HepG2 (cell line): ENCODE measurements around the gene IL27RA. TPM values are rescaled to one million over a fixed set of nuclear protein-coding genes. Genes with fewer than 3 reads are reported as not detected.

ENCODE experiments used
- ATAC-seq: fragments of 200-7000 bp; cut with Tn5 transposase; 3 replicates; pipeline ENCODE4 v1.9.1; 2020; ENCODE audit warnings: mild to moderate bottlenecking, moderate library complexity
- BruUV-seq: library from RNA; stranded (reverse); fragments of 400-500 nt; replicated peaks from 2 replicates; lab custom pipeline; 2021; lab: Mats Ljungman, UMichigan
- CTCF ChIA-PET: fragments of 300-600 bp; formaldehyde crosslinking; extraction: SDS; loops from one replicate; lab custom pipeline; 2021; ENCODE audit warnings: low total read pairs, inconsistent platforms, low intra/inter-chr PET ratio; lab: Yijun Ruan, JAX
- POLR2A ChIA-PET: fragments of 350-600 bp; sonication (Branson Sonifier 250); formaldehyde crosslinking; loops from one replicate; lab custom pipeline; 2020; ENCODE audit warnings: antibody characterized with exemption, inconsistent platforms; lab: Yijun Ruan, JAX
- DNase-seq: peaks from one replicate; pipeline ENCODE4 v3.0.0-alpha.2; 2015; ENCODE audit warnings: low spot score
- FAIRE-seq: peaks from 3 replicates; lab custom pipeline; 2011; peaks lifted over from hg19 to GRCh38; lab: Jason Lieb, UNC
- H2AFZ ChIP-seq: one replicate; pipeline ENCODE4 v1.6.1; 2011; ENCODE audit warnings: low read length, inconsistent platforms
- H3K27ac ChIP-seq: fragments of 300-600 bp; 3 replicates; pipeline ENCODE4 v1.8.0; 2011; ENCODE audit warnings: mixed run types, mild to moderate bottlenecking, mixed read lengths, low read length, inconsistent platforms; ENCODE audit not compliant: insufficient read depth; ENCODE audit errors: extremely low read length
- H3K27me3 ChIP-seq, 2 experiments: fragments of 200-600 bp in 1 of 2; 2 replicates in 1 of 2; 3 replicates in 1 of 2; pipeline versions ENCODE4 v1.6.0 to v1.8.0; 2011; ENCODE audit warnings: low read length in 2 of 2, mild to moderate bottlenecking in 2 of 2, moderate library complexity in 2 of 2, inconsistent platforms in 1 of 2; ENCODE audit not compliant: insufficient read depth in 2 of 2, control insufficient read depth in 1 of 2
- H3K36me3 ChIP-seq, 2 experiments: fragments of 200-600 bp in 1 of 2; replicated peaks in 1 of 2; 2 replicates in 1 of 2; 3 replicates in 1 of 2; pipeline versions ENCODE4 v1.5.1 to v1.8.0; 2011; ENCODE audit warnings: low read length in 2 of 2, inconsistent platforms in 1 of 2; ENCODE audit not compliant: insufficient read depth in 2 of 2, control insufficient read depth in 1 of 2
- H3K4me1 ChIP-seq: 2 replicates; pipeline ENCODE4 v1.5.1; 2012; ENCODE audit warnings: low read length, inconsistent platforms; ENCODE audit not compliant: insufficient read depth
- H3K4me2 ChIP-seq: 2 replicates; pipeline ENCODE4 v1.6.0; 2011; ENCODE audit warnings: low read depth, low read length, inconsistent platforms
- H3K4me3 ChIP-seq, 3 experiments: fragments of 200-600 bp in 1 of 3; sonication (generic), shearing (Covaris generic) in 1 of 3; replicated peaks in 1 of 3; 2 replicates each; pipeline ENCODE4 v1.5.1; 2011 to 2016; ENCODE audit warnings: low read length in 3 of 3, inconsistent platforms in 2 of 3, low read depth in 2 of 3, mild to moderate bottlenecking in 2 of 3, control low read depth in 1 of 3, mixed read lengths in 1 of 3; ENCODE audit not compliant: insufficient read depth in 1 of 3
- H3K79me2 ChIP-seq: one replicate; pipeline ENCODE4 v1.6.1; 2011; ENCODE audit warnings: low read length, inconsistent platforms; ENCODE audit not compliant: insufficient read depth
- H3K9ac ChIP-seq: 2 replicates; pipeline ENCODE4 v1.6.0; 2011; ENCODE audit warnings: mild to moderate bottlenecking, low read depth, low read length, inconsistent platforms; ENCODE audit not compliant: insufficient read depth
- H3K9me3 ChIP-seq: 2 replicates; pipeline ENCODE4 v1.5.1; 2012; ENCODE audit warnings: mild to moderate bottlenecking, low read length
- H4K20me1 ChIP-seq: 2 replicates; pipeline ENCODE4 v1.6.0; 2011; ENCODE audit warnings: inconsistent platforms, mild to moderate bottlenecking, low read length, moderate library complexity; ENCODE audit not compliant: insufficient read depth
- GABPA ChIP-seq, 2 experiments: IDR thresholded peaks; 2 replicates each; pipeline ENCODE4 v1.6.1; 2011 to 2016; ENCODE audit warnings: low read depth in 2 of 2, low read length in 1 of 2, missing biosample characterization in 1 of 2, missing genetic modification characterization in 1 of 2
- HMG20B ChIP-seq: conservative IDR thresholded peaks from 2 replicates; pipeline ENCODE4 v1.6.1; 2016; ENCODE audit warnings: missing genetic modification reagents, missing compliant biosample characterization
- IRF2 ChIP-seq: IDR thresholded peaks from 2 replicates; pipeline ENCODE4 v1.6.1; 2018; ENCODE audit warnings: missing genetic modification reagents, missing compliant biosample characterization
- KAT8 ChIP-seq: IDR thresholded peaks from 2 replicates; pipeline ENCODE4 v1.6.1; 2016; ENCODE audit warnings: missing genetic modification reagents, missing compliant biosample characterization
- KDM2A ChIP-seq: sonication (generic); formaldehyde crosslinking; IDR thresholded peaks from 2 replicates; pipeline ENCODE4 v1.4.0; 2020; ENCODE audit warnings: low read depth, missing genetic modification reagents, borderline replicate concordance
- KMT2A ChIP-seq: sonication (generic); formaldehyde crosslinking; IDR thresholded peaks from 2 replicates; pipeline ENCODE4 v1.4.0; 2020; ENCODE audit warnings: missing genetic modification reagents
- LCORL ChIP-seq, 2 experiments: fragments of 450-650 bp in 1 of 2; sonication (generic) in 1 of 2; formaldehyde crosslinking in 1 of 2; IDR thresholded peaks; 2 replicates each; pipeline versions ENCODE4 v1.5.0 to v1.6.1; 2017 to 2020; ENCODE audit warnings: antibody characterized with exemption in 1 of 2, missing genetic modification reagents in 1 of 2
- RXRB ChIP-seq: IDR thresholded peaks from 2 replicates; pipeline ENCODE4 v1.6.1; 2016; ENCODE audit warnings: borderline replicate concordance, missing genetic modification reagents, missing compliant biosample characterization
- SOX13 ChIP-seq, 3 experiments: fragments of 450-650 bp in 1 of 3; sonication (generic) in 1 of 3; formaldehyde crosslinking in 1 of 3; IDR thresholded peaks in 2 of 3; conservative IDR thresholded peaks in 1 of 3; 2 replicates each; pipeline versions ENCODE4 v1.5.0 to v1.6.1; 2016 to 2020; ENCODE audit warnings: antibody characterized with exemption in 1 of 3, mild to moderate bottlenecking in 1 of 3, missing compliant biosample characterization in 1 of 3, missing genetic modification reagents in 1 of 3, moderate library complexity in 1 of 3
- SOX6 ChIP-seq, 2 experiments: fragments of 450-650 bp in 1 of 2; sonication (generic) in 1 of 2; formaldehyde crosslinking in 1 of 2; IDR thresholded peaks; 2 replicates each; pipeline versions ENCODE4 v1.4.0 to v1.6.1; 2017 to 2020; ENCODE audit warnings: antibody characterized with exemption in 1 of 2, mild to moderate bottlenecking in 1 of 2, missing genetic modification reagents in 1 of 2
- ZNF12 ChIP-seq: sonication (generic); formaldehyde crosslinking; IDR thresholded peaks from 2 replicates; pipeline ENCODE4 v1.5.0; 2020; ENCODE audit warnings: missing genetic modification reagents
- ZNF3 ChIP-seq: IDR thresholded peaks from 2 replicates; pipeline ENCODE4 v1.7.0; 2017; ENCODE audit warnings: inconsistent platforms
- ZNF331 ChIP-seq: sonication (generic); formaldehyde crosslinking; IDR thresholded peaks from 2 replicates; pipeline ENCODE4 v1.4.0; 2020; ENCODE audit warnings: missing genetic modification reagents
- ZNF460 ChIP-seq: sonication (generic); formaldehyde crosslinking; IDR thresholded peaks from 2 replicates; pipeline ENCODE4 v1.5.1; 2020; ENCODE audit warnings: missing genetic modification reagents, mild to moderate bottlenecking, borderline replicate concordance
- ZNF547 ChIP-seq: sonication (generic); formaldehyde crosslinking; IDR thresholded peaks from 2 replicates; pipeline ENCODE4 v1.5.1; 2020; ENCODE audit warnings: mild to moderate bottlenecking, missing genetic modification reagents
- ZNF577 ChIP-seq: sonication (generic); formaldehyde crosslinking; IDR thresholded peaks from 2 replicates; pipeline ENCODE4 v1.4.0; 2020; ENCODE audit warnings: mild to moderate bottlenecking, low read depth, missing genetic modification reagents, borderline replicate concordance
- WGBS: methylation state at CpG from one replicate; pipeline ENCODE4 v1.1.6; 2017; ENCODE audit warnings: low lambda C conversion rate; 5-methylcytosine and 5-hydroxymethylcytosine counted together
- in situ Hi-C: cut with HindIII; loops from 2 replicates; pipeline ENCODE4 v1.10.0; 2017; ENCODE audit warnings: low pct_unique_long_range_greater_than_20kb; ENCODE audit not compliant: extremely low pct_ligation_motif_present
- intact Hi-C: fragments of 100-400 bp; cut with micrococcal nuclease; formaldehyde crosslinking; loops from one replicate; pipeline ENCODE4 v1.10.0; 2022; ENCODE audit not compliant: unreplicated experiment
- polyA plus RNA-seq, 8 experiments: library from polyadenylated mRNA; depleted of rRNA in 3 of 8; stranded (reverse) in 7 of 8; unstranded in 1 of 8; fragments of >200 nt; fragmentation: Illumina TruSeq in 4 of 8; extraction: Trizol in 4 of 8; gene quantifications; 2 replicates each; pipeline versions ENCODE4 v1.2.1 to v1.2.3, GENCODE V29; 2011 to 2016; ENCODE audit warnings: low read depth in 4 of 8, missing spikeins in 1 of 8, mixed read lengths in 1 of 8; ENCODE audit not compliant: insufficient read depth in 1 of 8
- total RNA-seq, 5 experiments: library from RNA; depleted of rRNA; stranded (reverse); fragments of >200 nt; fragmentation: Illumina TruSeq; extraction: Trizol; gene quantifications; 2 replicates each; pipeline ENCODE4 v1.2.3, GENCODE V29; 2016; ENCODE audit warnings: low read depth in 1 of 5
- TF ChIP-seq, protein P1 (sequence below): fragments of 450-650 bp; IDR thresholded peaks from 2 replicates; pipeline ENCODE4 v1.6.1; 2017; ENCODE audit warnings: mild to moderate bottlenecking

The IL27RA gene
- total and polyA plus RNA-seq, 2 of the 13 experiments (the other 11 are each of a cell fraction or from before 2014, with no cell fraction given): 3.5 to 8.1 TPM

DNA sequence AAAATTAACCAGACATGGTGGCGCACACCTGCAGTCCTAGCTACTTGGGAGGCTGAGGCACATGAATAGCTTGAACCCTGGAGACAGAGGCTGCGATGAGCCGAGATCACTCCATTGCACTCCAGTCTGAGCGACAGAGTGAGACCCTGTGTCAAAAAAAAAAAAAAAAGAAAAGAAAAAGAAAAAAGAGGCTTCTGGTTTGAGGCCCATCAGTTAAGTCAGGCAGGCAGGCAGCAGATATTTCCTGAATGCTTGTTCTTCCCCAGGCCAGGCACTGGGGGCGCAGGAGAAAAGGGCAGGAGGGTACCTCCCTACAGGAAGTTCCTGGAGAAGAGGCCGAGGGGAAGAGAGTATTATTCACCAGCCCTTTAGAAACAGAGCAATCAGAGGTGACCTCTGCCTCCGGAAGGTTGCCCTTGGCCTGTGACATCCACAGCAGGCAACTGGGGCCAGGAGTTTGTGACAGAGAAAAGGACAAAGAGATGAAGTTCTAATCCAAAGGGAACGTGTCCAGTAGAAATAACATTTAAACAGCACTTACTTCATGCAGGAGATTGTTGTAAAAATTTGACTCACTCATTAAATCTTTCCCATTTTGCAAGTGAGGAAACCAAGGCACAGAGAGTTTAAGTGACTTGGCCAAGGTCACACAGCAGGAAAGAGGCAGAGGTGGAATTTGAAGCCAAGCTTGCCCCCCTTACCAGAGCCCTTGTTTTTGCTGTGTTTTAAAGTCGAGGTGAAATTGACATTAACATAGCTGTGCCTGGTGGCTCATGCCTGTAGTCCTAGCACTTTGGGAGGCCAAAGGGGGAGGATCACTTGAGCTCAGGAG, 7.9 kb upstream of the IL27RA start:
- Histone ChIP-seq H3K4me1 (peaks cover 45% of the 10 kb centered on the region), H3K79me2 (no peaks in the 10 kb centered on the region), H3K27ac (peak overlapping the region; percentile 28), H3K4me2 (peak overlapping the region; percentile 33), H3K4me3 (no peak overlapping the region), H3K9me3 (no peaks in the 10 kb centered on the region), H4K20me1 (no peaks in the 10 kb centered on the region), H3K36me3 (no peaks in the 10 kb centered on the region), H3K27me3 (peaks cover 0 to 10% of the 10 kb centered on the region in 2 experiments; a peak in 2 of 5 replicates), H2AFZ (no peak overlapping the region), H3K9ac (no peak overlapping the region)
- peak; percentile 96 for ATAC-seq
- POLR2A ChIA-PET: no interaction called here
- CTCF ChIA-PET: no interaction called here
- in situ Hi-C loops (no loop called here), intact Hi-C loops (loop anchor here (2.0 kb wide), 1 partner anchor 117 kb away; the partner anchor contains the start of genes BRME1 and CC2D1A)
- 27% methylated on average over 9 of the region's 9 CpGs for WGBS
- no TSS peak for BruUV-seq
- FAIRE-seq: peak; percentile 93
- DNase-seq: peak; percentile 85
- TF ChIP-seq, protein P1, sequence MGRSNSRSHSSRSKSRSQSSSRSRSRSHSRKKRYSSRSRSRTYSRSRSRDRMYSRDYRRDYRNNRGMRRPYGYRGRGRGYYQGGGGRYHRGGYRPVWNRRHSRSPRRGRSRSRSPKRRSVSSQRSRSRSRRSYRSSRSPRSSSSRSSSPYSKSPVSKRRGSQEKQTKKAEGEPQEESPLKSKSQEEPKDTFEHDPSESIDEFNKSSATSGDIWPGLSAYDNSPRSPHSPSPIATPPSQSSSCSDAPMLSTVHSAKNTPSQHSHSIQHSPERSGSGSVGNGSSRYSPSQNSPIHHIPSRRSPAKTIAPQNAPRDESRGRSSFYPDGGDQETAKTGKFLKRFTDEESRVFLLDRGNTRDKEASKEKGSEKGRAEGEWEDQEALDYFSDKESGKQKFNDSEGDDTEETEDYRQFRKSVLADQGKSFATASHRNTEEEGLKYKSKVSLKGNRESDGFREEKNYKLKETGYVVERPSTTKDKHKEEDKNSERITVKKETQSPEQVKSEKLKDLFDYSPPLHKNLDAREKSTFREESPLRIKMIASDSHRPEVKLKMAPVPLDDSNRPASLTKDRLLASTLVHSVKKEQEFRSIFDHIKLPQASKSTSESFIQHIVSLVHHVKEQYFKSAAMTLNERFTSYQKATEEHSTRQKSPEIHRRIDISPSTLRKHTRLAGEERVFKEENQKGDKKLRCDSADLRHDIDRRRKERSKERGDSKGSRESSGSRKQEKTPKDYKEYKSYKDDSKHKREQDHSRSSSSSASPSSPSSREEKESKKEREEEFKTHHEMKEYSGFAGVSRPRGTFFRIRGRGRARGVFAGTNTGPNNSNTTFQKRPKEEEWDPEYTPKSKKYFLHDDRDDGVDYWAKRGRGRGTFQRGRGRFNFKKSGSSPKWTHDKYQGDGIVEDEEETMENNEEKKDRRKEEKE: no peak
- TF ChIP-seq LCORL (IDR thresholded peaks at IDR 0.05) (no peak), LCORL (CRISPR knock-in tag; IDR thresholded peaks at IDR 0.05) (peak; percentile 71), KMT2A (no peak), IRF2 (0 out of 2 replicates have a peak, but pooled peaks have one; percentile 24), ZNF331 (CRISPR knock-in tag) (peak; percentile 23; the same call in 1 of the 2 replicates), ZNF577 (CRISPR knock-in tag) (no peak), SOX13 (IDR thresholded peaks at IDR 0.05) (no peak), SOX13 (CRISPR knock-in tag; conservative IDR thresholded peaks at IDR 0.05 in 1 of 2, IDR thresholded peaks at IDR 0.05 in 1 of 2) (peak in 1 of 2 experiments; percentile 52; a peak in 2 of 4 replicates), HMG20B (CRISPR knock-in tag) (peak; percentile 60; the same call in 1 of the 2 replicates), ZNF12 (CRISPR knock-in tag) (no peak), GABPA (IDR thresholded peaks at IDR 0.05; ENCODE audit: low read depth, low read length) (peak; percentile 27; the same call in 1 of the 2 replicates), GABPA (CRISPR knock-in tag; IDR thresholded peaks at IDR 0.05; ENCODE audit: low read depth) (peak; percentile 84), KAT8 (CRISPR knock-in tag) (peak; percentile 77), KDM2A (peak; percentile 15; the same call in 1 of the 2 replicates), RXRB (CRISPR knock-in tag) (peak; percentile 48; the same call in 1 of the 2 replicates), SOX6 (IDR thresholded peaks at IDR 0.05) (no peak), SOX6 (CRISPR knock-in tag; IDR thresholded peaks at IDR 0.05) (peak; percentile 68; the same call in 1 of the 2 replicates), ZNF547 (CRISPR knock-in tag) (0 out of 2 replicates have a peak, but pooled peaks have one; percentile 47), ZNF460 (CRISPR knock-in tag) (peak; percentile 95), ZNF3 (CRISPR knock-in tag) (no peak)
